ENCODE measurements around the gene RAB11A. TPM values are rescaled to one million over a fixed set of nuclear protein-coding genes. Genes with fewer than 3 reads are reported as not detected.
"Not testable (repeated sequence)": the region's sequence is repeated elsewhere in the genome, so short reads cannot be mapped to it uniquely, and the experiment has no call there.

RAB11A gene
- total RNA-seq, 1 experiment from 2014 or later: 407 TPM

- peak; percentile 60 for DNase-seq
- Mint-ChIP-seq H3K9me3 (ENCODE audit: low read depth, unreplicated experiment) (no peaks in the 10 kb centered on the region), H3K36me3 (ENCODE audit: insufficient read depth, unreplicated experiment) (peaks cover 50% of the 10 kb centered on the region), H3K27ac (ENCODE audit: unreplicated experiment) (peak overlapping the region; percentile 92), H3K4me1 (ENCODE audit: low read depth, unreplicated experiment) (peaks cover 8% of the 10 kb centered on the region), H3K4me3 (ENCODE audit: low read depth, unreplicated experiment) (peak overlapping the region; percentile 96), H3K27me3 (ENCODE audit: unreplicated experiment) (no peaks in the 10 kb centered on the region)
- TF ChIP-seq CTCF (IDR thresholded peaks at IDR 0.05; ENCODE audit: unreplicated experiment): no peak
- CTCF ChIA-PET: interaction anchor here (0.6 to 2.9 kb wide), 13 partner anchors 11 to 339 kb away, joined by 3 to 15 read pairs (median 4); no protein-coding TSS in a partner anchor
- TSS peak; percentile 53 for BruUV-seq (replicated peaks)
- intact Hi-C loops (cut with micrococcal nuclease; ENCODE audit: unreplicated experiment): loop anchor here (1.0 kb wide), 1 partner anchor 79 kb away; no protein-coding TSS in a partner anchor
These were observed 922 bp downstream of the RAB11A start for GRCh38 chr15:65869954-65870871.

- TF ChIP-seq CTCF (IDR thresholded peaks at IDR 0.05; ENCODE audit: unreplicated experiment): no peak
- Mint-ChIP-seq H3K36me3 (ENCODE audit: insufficient read depth, unreplicated experiment) (peaks cover 56% of the 10 kb centered on the region), H3K27me3 (ENCODE audit: unreplicated experiment) (no peaks in the 10 kb centered on the region), H3K9me3 (ENCODE audit: low read depth, unreplicated experiment) (no peaks in the 10 kb centered on the region), H3K27ac (ENCODE audit: unreplicated experiment) (peak overlapping the region; percentile 92), H3K4me1 (ENCODE audit: low read depth, unreplicated experiment) (peaks cover 8% of the 10 kb centered on the region), H3K4me3 (ENCODE audit: low read depth, unreplicated experiment) (peak overlapping the region; percentile 96)
- peak; percentile 42 for DNase-seq
- intact Hi-C loops (cut with micrococcal nuclease; ENCODE audit: unreplicated experiment): loop anchor here (1.0 kb wide), 1 partner anchor 80 kb away; no protein-coding TSS in a partner anchor
- BruUV-seq (replicated peaks): TSS peak; percentile 23
- CTCF ChIA-PET: interaction anchor here (0.8 to 2.9 kb wide), 4 partner anchors 11 to 39 kb away, joined by 4 to 7 read pairs (median 6); no protein-coding TSS in a partner anchor
These were observed 1.7 kb downstream of the RAB11A start for GRCh38 chr15:65870889-65871533.

DNA sequence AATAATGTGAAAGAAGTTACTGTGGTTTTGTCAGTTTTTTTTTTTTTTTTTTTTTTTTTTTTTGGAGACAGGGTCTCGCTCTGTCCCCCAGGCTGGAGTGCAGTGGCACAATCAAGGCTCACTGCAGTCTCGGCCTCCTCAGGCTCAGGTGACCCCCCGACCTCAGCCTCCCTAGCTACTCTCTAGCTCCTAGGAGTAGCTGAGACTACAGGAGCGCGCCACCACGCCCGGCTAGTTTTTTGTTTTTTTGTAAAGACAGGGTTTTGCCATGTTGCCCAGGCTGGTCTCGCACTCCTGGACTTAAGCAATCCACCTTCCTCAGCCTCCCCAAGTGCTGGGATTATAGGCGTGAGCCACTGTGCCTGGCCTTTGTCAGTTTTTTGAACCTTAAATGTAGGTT is 2.6 kb downstream of the RAB11A start:
- H3K4me3 Mint-ChIP-seq (ENCODE audit: low read depth, unreplicated experiment): peak overlapping the region; percentile 96
- H3K27me3 Mint-ChIP-seq (ENCODE audit: unreplicated experiment); H3K4me1 Mint-ChIP-seq (ENCODE audit: low read depth, unreplicated experiment); DNase-seq; H3K9me3 Mint-ChIP-seq (ENCODE audit: low read depth, unreplicated experiment); BruUV-seq (replicated peaks); intact Hi-C loops (cut with micrococcal nuclease; ENCODE audit: unreplicated experiment): not testable (repeated sequence)
- peak overlapping the region; percentile 92 for H3K27ac Mint-ChIP-seq (ENCODE audit: unreplicated experiment)
- CTCF ChIA-PET: interaction anchor here (0.7 to 0.8 kb wide), 2 partner anchors 10 to 80 kb away, joined by 5 to 6 read pairs; partner anchors contain the start of gene DENND4A
- H3K36me3 Mint-ChIP-seq (ENCODE audit: insufficient read depth, unreplicated experiment): peaks cover 60% of the 10 kb centered on the region

DNA sequence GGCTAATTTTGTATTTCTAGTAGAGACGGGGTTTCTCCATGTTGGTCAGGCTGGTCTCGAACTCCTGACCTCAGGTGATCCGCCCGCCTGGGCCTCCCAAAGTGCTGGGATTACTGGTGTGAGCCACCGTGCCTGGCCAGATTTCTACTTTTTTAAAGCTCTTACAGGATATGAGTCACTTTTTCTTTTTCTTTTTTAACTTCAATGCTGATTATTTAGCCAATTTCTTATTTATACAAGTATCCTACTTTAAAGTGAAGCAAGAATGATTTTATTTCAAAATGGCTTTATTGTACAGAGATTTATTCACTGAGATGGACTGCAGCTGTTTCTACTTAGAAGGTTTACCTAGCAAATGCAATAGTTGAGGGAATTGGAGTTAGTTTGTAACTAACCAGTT is 3.3 kb downstream of the RAB11A start:
- peak overlapping the region; percentile 96 for H3K4me3 Mint-ChIP-seq (ENCODE audit: low read depth, unreplicated experiment)
- H3K27ac Mint-ChIP-seq (ENCODE audit: unreplicated experiment); H3K9me3 Mint-ChIP-seq (ENCODE audit: low read depth, unreplicated experiment); DNase-seq; CTCF ChIA-PET; BruUV-seq (replicated peaks); H3K27me3 Mint-ChIP-seq (ENCODE audit: unreplicated experiment); H3K4me1 Mint-ChIP-seq (ENCODE audit: low read depth, unreplicated experiment); intact Hi-C loops (cut with micrococcal nuclease; ENCODE audit: unreplicated experiment): not testable (repeated sequence)
- peaks cover 66% of the 10 kb centered on the region for H3K36me3 Mint-ChIP-seq (ENCODE audit: insufficient read depth, unreplicated experiment)

GRCh38 chr15:65873256-65873655 is 4.0 kb downstream of the RAB11A start:
- no peak for TF ChIP-seq CTCF (IDR thresholded peaks at IDR 0.05; ENCODE audit: unreplicated experiment)
- CTCF ChIA-PET: no interaction called here
- H3K36me3 Mint-ChIP-seq (ENCODE audit: insufficient read depth, unreplicated experiment): peaks cover 72% of the 10 kb centered on the region
- no peaks in the 10 kb centered on the region for H3K9me3 Mint-ChIP-seq (ENCODE audit: low read depth, unreplicated experiment)
- no peak for DNase-seq
- H3K4me3 Mint-ChIP-seq (ENCODE audit: low read depth, unreplicated experiment): no peak overlapping the region
- no TSS peak for BruUV-seq (replicated peaks)
- intact Hi-C loops (cut with micrococcal nuclease; ENCODE audit: unreplicated experiment): no loop called here
- H3K27me3 Mint-ChIP-seq (ENCODE audit: unreplicated experiment): no peaks in the 10 kb centered on the region
- no peak overlapping the region for H3K27ac Mint-ChIP-seq (ENCODE audit: unreplicated experiment)
- peaks cover 6% of the 10 kb centered on the region for H3K4me1 Mint-ChIP-seq (ENCODE audit: low read depth, unreplicated experiment)
